VCaP (cell line): Measurements from ENCODE around the gene WDFY4.

Experiments used
- H3K27ac ChIP-seq: fragments of 450-650 bp; 2 replicates; pipeline ENCODE4 v1.5.1; 2017
- CTCF ChIP-seq: fragments of 450-650 bp; conservative IDR thresholded peaks from 2 replicates; pipeline ENCODE4 v1.5.1; 2017; ENCODE audit warnings: mild to moderate bottlenecking, moderate library complexity

Gene WDFY4

GRCh38 chr10:48758411-48758810, 73.7 kb downstream of the WDFY4 start:
- TF ChIP-seq CTCF, result no peak
- no peak overlapping the region for H3K27ac ChIP-seq

- H3K27ac ChIP-seq, result no peak overlapping the region
- TF ChIP-seq CTCF, result no peak
Measured at GRCh38 chr10:48759113-48759901, 74.6 kb downstream of the WDFY4 start.

- no peak for TF ChIP-seq CTCF
- H3K27ac ChIP-seq, result no peak overlapping the region
Measured at GRCh38 chr10:48760983-48761382, 76.3 kb downstream of the WDFY4 start.

- TF ChIP-seq CTCF, result no peak
- H3K27ac ChIP-seq, result no peak overlapping the region
Measured at GRCh38 chr10:48762064-48763042, 77.7 kb downstream of the WDFY4 start.

- no peak overlapping the region for H3K27ac ChIP-seq
- TF ChIP-seq CTCF, result no peak
Measured at GRCh38 chr10:48763403-48763965, 78.8 kb downstream of the WDFY4 start.

- no peak overlapping the region for H3K27ac ChIP-seq
- no peak for TF ChIP-seq CTCF
Measured at GRCh38 chr10:48764486-48764885, 79.8 kb downstream of the WDFY4 start.

- TF ChIP-seq CTCF, result no peak
- no peak overlapping the region for H3K27ac ChIP-seq
Measured at GRCh38 chr10:48765039-48765438, 80.4 kb downstream of the WDFY4 start.
